ENCODE data around the gene SNRNP25. TPM values are rescaled to one million over a fixed set of nuclear protein-coding genes. Genes with fewer than 3 reads are reported as not detected.

Gene SNRNP25
- total and polyA plus RNA-seq, 11 donors = 41.6 to 127 (median 56.7) TPM

DNA sequence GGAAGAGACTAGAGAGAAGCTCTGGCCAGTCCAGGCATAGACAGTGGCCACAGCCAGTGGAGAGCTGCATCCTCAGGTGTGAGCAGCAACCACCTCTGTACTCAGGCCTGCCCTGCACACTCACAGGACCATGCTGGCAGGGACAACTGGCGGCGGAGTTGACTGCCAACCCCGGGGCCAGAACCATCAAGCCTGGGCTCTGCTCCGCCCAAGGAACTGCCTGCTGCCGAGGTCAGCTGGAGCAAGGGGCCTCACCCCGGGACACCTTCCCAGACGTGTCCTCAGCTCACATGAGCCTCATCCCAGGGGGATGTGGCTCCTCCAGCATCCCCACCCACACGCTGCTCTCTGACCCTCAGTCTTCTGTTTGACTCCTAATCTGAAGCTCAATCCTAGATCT is 15.6 kb downstream of the SNRNP25 start:
- 56 to 83% (median 62%) methylated on average over 8 of the region's 8 CpGs for WGBS, 4 donors
- DNase-seq (peak in 1 of 5 donors; percentile 47), ATAC-seq (no peak)
- Histone ChIP-seq H3K36me3 (peaks cover 0 to 10% (median 7%) of the 10 kb centered on the region in 9 donors), H3K27ac (peak overlapping the region in 3 of 12 donors; percentile 5 to 92 (median 17)), H3K27me3 (peaks cover 0 to 31% (median 0%) of the 10 kb centered on the region in 9 donors), H3K4me1 (peaks cover 5 to 82% (median 72%) of the 10 kb centered on the region in 12 donors), H3K4me3 (no peak overlapping the region), H3K9me3 (no peaks in the 10 kb centered on the region)
- TF ChIP-seq, protein P1, sequence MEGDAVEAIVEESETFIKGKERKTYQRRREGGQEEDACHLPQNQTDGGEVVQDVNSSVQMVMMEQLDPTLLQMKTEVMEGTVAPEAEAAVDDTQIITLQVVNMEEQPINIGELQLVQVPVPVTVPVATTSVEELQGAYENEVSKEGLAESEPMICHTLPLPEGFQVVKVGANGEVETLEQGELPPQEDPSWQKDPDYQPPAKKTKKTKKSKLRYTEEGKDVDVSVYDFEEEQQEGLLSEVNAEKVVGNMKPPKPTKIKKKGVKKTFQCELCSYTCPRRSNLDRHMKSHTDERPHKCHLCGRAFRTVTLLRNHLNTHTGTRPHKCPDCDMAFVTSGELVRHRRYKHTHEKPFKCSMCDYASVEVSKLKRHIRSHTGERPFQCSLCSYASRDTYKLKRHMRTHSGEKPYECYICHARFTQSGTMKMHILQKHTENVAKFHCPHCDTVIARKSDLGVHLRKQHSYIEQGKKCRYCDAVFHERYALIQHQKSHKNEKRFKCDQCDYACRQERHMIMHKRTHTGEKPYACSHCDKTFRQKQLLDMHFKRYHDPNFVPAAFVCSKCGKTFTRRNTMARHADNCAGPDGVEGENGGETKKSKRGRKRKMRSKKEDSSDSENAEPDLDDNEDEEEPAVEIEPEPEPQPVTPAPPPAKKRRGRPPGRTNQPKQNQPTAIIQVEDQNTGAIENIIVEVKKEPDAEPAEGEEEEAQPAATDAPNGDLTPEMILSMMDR (IDR thresholded peaks at IDR 0.05) = no peak
- no peak for TF ChIP-seq POLR2A (IDR thresholded peaks at IDR 0.05)
- intact Hi-C loops (cut with DNase I) = no loop called here

DNA sequence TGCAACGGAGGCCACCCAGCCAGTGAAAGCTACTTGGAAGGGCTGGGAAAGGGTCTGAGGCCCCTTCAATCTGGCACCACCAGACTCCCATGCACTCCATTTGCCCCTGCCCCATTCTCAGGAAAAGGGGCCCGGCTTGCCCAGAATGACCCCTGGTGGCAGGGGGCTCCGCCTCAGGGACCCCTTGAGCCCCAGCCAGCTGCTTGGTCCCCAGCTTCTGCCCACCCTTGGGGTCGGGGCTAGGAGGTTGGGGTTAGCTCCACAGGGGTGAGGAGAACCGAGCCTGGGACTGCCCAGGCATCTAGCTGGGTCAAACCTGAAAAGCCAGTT is 17.5 kb downstream of the SNRNP25 start:
- H3K27me3 ChIP-seq = peaks cover 0 to 31% (median 0%) of the 10 kb centered on the region in 9 donors
- ATAC-seq (no peak), DNase-seq (no peak)
- intact Hi-C loops (cut with DNase I) = no loop called here
- no peaks in the 10 kb centered on the region for H3K36me3 ChIP-seq
- no peaks in the 10 kb centered on the region for H3K9me3 ChIP-seq
- WGBS, 4 donors = 43 to 70% (median 62%) methylated on average over 4 to 5 of the region's 5 CpGs
- no peak for TF ChIP-seq POLR2A (IDR thresholded peaks at IDR 0.05)
- TF ChIP-seq, protein P1 (IDR thresholded peaks at IDR 0.05) = no peak
- H3K4me1 ChIP-seq = peaks cover 5 to 93% (median 83%) of the 10 kb centered on the region in 12 donors
- peak overlapping the region in 11 of 12 donors; percentile 63 to 98 (median 77) for H3K4me3 ChIP-seq
- H3K27ac ChIP-seq = peak overlapping the region in 11 of 12 donors; percentile 87 to 98 (median 95)

DNA sequence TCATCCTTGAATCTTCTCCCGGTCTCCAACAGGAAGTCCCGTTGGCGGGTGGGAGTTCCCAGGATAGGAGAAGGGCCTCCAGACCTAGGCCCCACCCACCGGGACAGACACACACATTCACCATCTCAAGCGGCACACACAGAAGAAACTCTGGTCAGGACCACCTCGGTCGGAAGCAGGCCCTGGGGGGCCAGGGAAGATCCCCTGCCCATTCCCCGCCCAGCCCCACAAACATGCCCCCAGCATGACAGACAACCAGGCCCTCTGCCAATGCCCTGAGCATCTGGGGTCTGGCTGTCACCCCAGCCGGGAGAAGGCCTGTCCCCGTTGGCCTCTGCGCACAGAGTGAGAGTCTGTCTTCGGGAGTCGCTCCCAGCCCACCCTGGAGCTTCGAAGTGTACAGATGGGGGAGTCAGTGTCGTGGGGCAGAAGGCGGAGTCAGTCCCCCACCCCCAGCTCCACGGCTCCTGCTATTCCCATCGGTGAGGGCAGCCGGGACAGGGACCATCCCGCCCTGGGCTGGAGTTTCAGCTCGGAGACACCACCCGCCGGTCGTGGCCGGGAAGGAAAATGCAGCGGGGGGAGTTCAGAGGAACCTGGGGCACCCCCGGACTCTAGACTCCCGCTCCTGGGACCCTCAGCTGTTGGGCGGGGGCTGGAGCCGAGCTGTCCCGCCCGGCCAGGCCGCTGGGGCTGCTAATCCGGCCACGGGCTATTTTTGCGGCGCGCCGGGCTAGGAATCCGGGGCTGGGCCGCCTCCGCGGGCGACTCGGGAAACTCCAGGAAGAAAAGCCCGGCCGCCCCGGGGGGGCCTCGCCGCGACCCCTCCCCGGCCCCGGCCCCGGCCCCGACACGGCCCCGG is 18.1 kb downstream of the SNRNP25 start:
- TF ChIP-seq, protein P1 (IDR thresholded peaks at IDR 0.05) = peak in 2 of 12 donors; percentile 11 to 30
- TF ChIP-seq POLR2A (IDR thresholded peaks at IDR 0.05) = peak in 1 of 2 donors; percentile 50
- peak in 3 of 4 donors; percentile 4 to 24 (median 21) for ATAC-seq
- WGBS, 4 donors = 3 to 9% (median 4%) methylated on average over 15 to 57 of the region's 57 CpGs
- Histone ChIP-seq H3K27me3 (peaks cover 0 to 31% (median 0%) of the 10 kb centered on the region in 9 donors), H3K36me3 (no peaks in the 10 kb centered on the region), H3K9me3 (no peaks in the 10 kb centered on the region), H3K27ac (peak overlapping the region; percentile 87 to 98 (median 94)), H3K4me3 (peak overlapping the region; percentile 63 to 98 (median 76)), H3K4me1 (peaks cover 5 to 93% (median 84%) of the 10 kb centered on the region in 12 donors)
- intact Hi-C loops (cut with DNase I) = no loop called here
- DNase-seq = peak in 4 of 5 donors; percentile 80 to 89 (median 82)
